ENCODE data around the gene SLC25A13. TPM values are rescaled to one million over a fixed set of nuclear protein-coding genes. Genes with fewer than 3 reads are reported as not detected.

The SLC25A13 gene
- total and polyA plus RNA-seq, 9 of the 15 experiments (the other 6 are each of a cell fraction or from before 2014, with no cell fraction given): 21.4 to 80.2 (median 58.7) TPM

- TF ChIP-seq ZNF592 (IDR thresholded peaks at IDR 0.05): peak; percentile 70
- peak; percentile 43 to 92; a peak in 2 of 4 replicates for TF ChIP-seq SIN3A (IDR thresholded peaks at IDR 0.05; ENCODE audit: borderline replicate concordance in 2 of 2, control insufficient read depth in 1 of 2, low read depth in 2 of 2, low read length in 2 of 2)
- 0 out of 2 replicates have a peak, but pooled peaks have one; percentile 27 for TF ChIP-seq CREB3 (tag; conservative IDR thresholded peaks at IDR 0.05; ENCODE audit: low read depth)
- TF ChIP-seq ZNF639 (CRISPR knock-in tag; conservative IDR thresholded peaks at IDR 0.05 in 1 of 2, IDR thresholded peaks at IDR 0.05 in 1 of 2): 0 out of 4 replicates have a peak, but pooled peaks of 1 of the 2 experiments have one; percentile 57
- peak; percentile 19 for TF ChIP-seq ZNF146 (CRISPR knock-in tag; IDR thresholded peaks at IDR 0.05; ENCODE audit: unreplicated experiment)
- TF ChIP-seq TCF3 (CRISPR knock-in tag; IDR thresholded peaks at IDR 0.05): peak; percentile 70
- peak; percentile 49; the same call in 1 of the 2 replicates for TF ChIP-seq ZBTB9 (CRISPR knock-in tag; IDR thresholded peaks at IDR 0.05)
- TF ChIP-seq CCNT2 (IDR thresholded peaks at IDR 0.05; ENCODE audit: borderline replicate concordance, extremely low read depth, insufficient read length, low read depth, low read length): peak; percentile 97
- no peak for TF ChIP-seq CBX8 (IDR thresholded peaks at IDR 0.05; ENCODE audit: borderline replicate concordance, extremely low read depth, low read depth, low read length, poor library complexity, severe bottlenecking)
- TF ChIP-seq CUX1 (CRISPR knock-in tag; IDR thresholded peaks at IDR 0.05): no peak
Measured at GRCh38 chr7:96321658-96322372, at the start of gene SLC25A13 (continued).

Measured in K562 (cell line).